Astrocyte (in vitro differentiated cells and primary cell): ENCODE measurements around the gene METTL1. TPM values are rescaled to one million over a fixed set of nuclear protein-coding genes. Genes with fewer than 3 reads are reported as not detected.

Experiments
- DNase-seq: peaks from one replicate; pipeline ENCODE4 v3.0.0-alpha.2; 2010; ENCODE audit warnings: low read depth
- FAIRE-seq: peaks from 2 replicates; lab custom pipeline; 2011; peaks lifted over from hg19 to GRCh38; lab: Jason Lieb, UNC
- H2AFZ ChIP-seq: 2 replicates; pipeline ENCODE4 v1.6.0; 2012; ENCODE audit warnings: low read depth, low read length, inconsistent platforms
- H3K27ac ChIP-seq: 2 replicates; pipeline ENCODE4 v1.5.1; 2011; ENCODE audit warnings: low read depth, low read length, inconsistent platforms
- H3K27me3 ChIP-seq: 2 replicates; pipeline ENCODE4 v1.6.0; 2011; ENCODE audit warnings: low read length, inconsistent platforms; ENCODE audit not compliant: insufficient read depth
- H3K36me3 ChIP-seq: 2 replicates; pipeline ENCODE4 v1.5.1; 2011; ENCODE audit warnings: low read length, inconsistent platforms; ENCODE audit not compliant: insufficient read depth
- H3K4me1 ChIP-seq: 2 replicates; pipeline ENCODE4 v1.5.1; 2011; ENCODE audit warnings: low read length, inconsistent platforms; ENCODE audit not compliant: insufficient read depth
- H3K4me2 ChIP-seq: 2 replicates; pipeline ENCODE4 v1.6.0; 2012; ENCODE audit warnings: low read length, inconsistent platforms
- H3K4me3 ChIP-seq: 2 replicates; pipeline ENCODE4 v1.5.1; 2011; ENCODE audit warnings: low read depth, mild to moderate bottlenecking, low read length, inconsistent platforms; ENCODE audit not compliant: insufficient read depth
- H3K79me2 ChIP-seq: 2 replicates; pipeline ENCODE4 v1.6.0; 2012; ENCODE audit warnings: mild to moderate bottlenecking, low read length, inconsistent platforms; ENCODE audit not compliant: insufficient read depth
- H3K9ac ChIP-seq: 2 replicates; pipeline ENCODE4 v1.6.0; 2012; ENCODE audit warnings: mild to moderate bottlenecking, low read length, inconsistent platforms
- H3K9me3 ChIP-seq: 2 replicates; pipeline ENCODE4 v1.5.1; 2012; ENCODE audit warnings: low read depth, mild to moderate bottlenecking, low read length, inconsistent platforms; ENCODE audit not compliant: insufficient read depth
- H4K20me1 ChIP-seq: 2 replicates; pipeline ENCODE4 v1.6.0; 2012; ENCODE audit warnings: low read length, inconsistent platforms; ENCODE audit not compliant: insufficient read depth
- H3K27ac Mint-ChIP-seq: one replicate; pipeline ENCODE4 v1.8.0; 2021; ENCODE audit warnings: mild to moderate bottlenecking, mixed read lengths; ENCODE audit not compliant: unreplicated experiment
- H3K27me3 Mint-ChIP-seq: one replicate; pipeline ENCODE4 v1.8.0; 2021; ENCODE audit warnings: low read depth, mixed read lengths; ENCODE audit not compliant: unreplicated experiment
- H3K36me3 Mint-ChIP-seq: one replicate; pipeline ENCODE4 v1.8.0; 2021; ENCODE audit warnings: low read depth, mixed read lengths; ENCODE audit not compliant: unreplicated experiment
- H3K4me1 Mint-ChIP-seq: one replicate; pipeline ENCODE4 v1.8.0; 2021; ENCODE audit warnings: low read depth, mixed read lengths; ENCODE audit not compliant: unreplicated experiment
- H3K4me3 Mint-ChIP-seq: one replicate; pipeline ENCODE4 v1.8.0; 2021; ENCODE audit warnings: mild to moderate bottlenecking, moderate library complexity, mixed read lengths; ENCODE audit not compliant: unreplicated experiment
- H3K9me3 Mint-ChIP-seq: one replicate; pipeline ENCODE4 v1.8.0; 2021; ENCODE audit warnings: mild to moderate bottlenecking, mixed read lengths; ENCODE audit not compliant: unreplicated experiment
- EZH2 ChIP-seq: IDR thresholded peaks from 2 replicates; pipeline ENCODE4 v1.6.1; 2012; ENCODE audit warnings: mild to moderate bottlenecking, low read length, inconsistent platforms; ENCODE audit not compliant: insufficient read depth
- total RNA-seq: library from RNA; stranded (reverse); gene quantifications from 2 replicates; pipeline ENCODE4 v1.2.1, GENCODE V29; 2021
- TF ChIP-seq, protein P1 (sequence below): IDR thresholded peaks from 2 replicates; pipeline ENCODE4 v1.5.1; 2011; ENCODE audit warnings: low read depth, mild to moderate bottlenecking, inconsistent platforms, low read length, moderate library complexity; ENCODE audit not compliant: insufficient read depth

METTL1 gene
- total RNA-seq, 1 donor from 2014 or later, result 21.1 TPM

DNA sequence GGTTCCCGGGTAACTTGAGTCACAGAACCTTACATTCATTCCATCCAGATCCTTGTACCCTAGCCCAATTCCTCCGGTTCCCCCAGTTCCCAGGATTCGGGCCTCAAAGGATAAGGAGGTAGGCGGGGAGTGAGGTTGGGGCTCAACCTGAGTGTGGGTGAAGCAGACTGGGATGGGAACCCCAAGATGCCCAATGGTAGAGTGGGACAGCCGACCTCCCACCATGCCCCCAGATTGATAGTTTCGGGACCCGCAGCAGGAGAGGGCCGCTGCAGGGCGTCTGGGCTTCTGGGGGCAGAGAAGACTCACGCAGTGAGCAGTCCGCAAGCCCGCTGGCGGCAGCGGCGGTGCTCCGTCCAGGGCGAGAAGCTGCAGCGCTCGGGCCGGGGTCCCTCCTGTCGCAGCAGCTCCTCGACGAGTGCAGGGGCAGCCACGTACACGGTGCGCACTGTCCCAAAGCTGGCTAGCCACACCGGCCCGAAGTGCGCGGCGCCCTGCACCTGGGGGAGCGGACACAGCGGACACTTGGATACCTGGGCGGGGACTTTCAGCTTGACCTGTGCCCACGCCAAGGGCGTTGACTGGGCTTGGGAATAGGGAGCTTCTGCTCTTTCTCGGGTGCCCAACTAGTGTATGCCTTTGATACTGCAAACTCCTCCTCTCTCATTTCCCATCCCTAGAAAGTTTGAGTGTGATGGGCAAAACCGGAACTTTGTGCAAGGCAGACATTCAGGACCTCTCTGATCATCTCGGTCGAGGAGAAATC, 6.0 kb downstream of the METTL1 start:
- Histone ChIP-seq H4K20me1 (no peaks in the 10 kb centered on the region), H2AFZ (no peak overlapping the region), H3K79me2 (peaks cover 4% of the 10 kb centered on the region), H3K4me2 (peak overlapping the region; percentile 80), H3K4me1 (peaks cover 29% of the 10 kb centered on the region), H3K27ac (no peak overlapping the region), H3K4me3 (peak overlapping the region; percentile 36), H3K9me3 (no peaks in the 10 kb centered on the region), H3K36me3 (no peaks in the 10 kb centered on the region), H3K27me3 (peaks cover 36% of the 10 kb centered on the region), H3K9ac (no peak overlapping the region)
- DNase-seq, result no peak
- H3K27me3 Mint-ChIP-seq, result peaks cover 50% of the 10 kb centered on the region
- peaks cover 5% of the 10 kb centered on the region for H3K4me1 Mint-ChIP-seq
- peak overlapping the region; percentile 59 for H3K27ac Mint-ChIP-seq
- H3K4me3 Mint-ChIP-seq, result peak overlapping the region; percentile 47
- H3K36me3 Mint-ChIP-seq, result peaks cover 15% of the 10 kb centered on the region
- FAIRE-seq, result no peak
- TF ChIP-seq EZH2, result peak; percentile 70
- TF ChIP-seq, protein P1, sequence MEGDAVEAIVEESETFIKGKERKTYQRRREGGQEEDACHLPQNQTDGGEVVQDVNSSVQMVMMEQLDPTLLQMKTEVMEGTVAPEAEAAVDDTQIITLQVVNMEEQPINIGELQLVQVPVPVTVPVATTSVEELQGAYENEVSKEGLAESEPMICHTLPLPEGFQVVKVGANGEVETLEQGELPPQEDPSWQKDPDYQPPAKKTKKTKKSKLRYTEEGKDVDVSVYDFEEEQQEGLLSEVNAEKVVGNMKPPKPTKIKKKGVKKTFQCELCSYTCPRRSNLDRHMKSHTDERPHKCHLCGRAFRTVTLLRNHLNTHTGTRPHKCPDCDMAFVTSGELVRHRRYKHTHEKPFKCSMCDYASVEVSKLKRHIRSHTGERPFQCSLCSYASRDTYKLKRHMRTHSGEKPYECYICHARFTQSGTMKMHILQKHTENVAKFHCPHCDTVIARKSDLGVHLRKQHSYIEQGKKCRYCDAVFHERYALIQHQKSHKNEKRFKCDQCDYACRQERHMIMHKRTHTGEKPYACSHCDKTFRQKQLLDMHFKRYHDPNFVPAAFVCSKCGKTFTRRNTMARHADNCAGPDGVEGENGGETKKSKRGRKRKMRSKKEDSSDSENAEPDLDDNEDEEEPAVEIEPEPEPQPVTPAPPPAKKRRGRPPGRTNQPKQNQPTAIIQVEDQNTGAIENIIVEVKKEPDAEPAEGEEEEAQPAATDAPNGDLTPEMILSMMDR, result no peak
- no peaks in the 10 kb centered on the region for H3K9me3 Mint-ChIP-seq

DNA sequence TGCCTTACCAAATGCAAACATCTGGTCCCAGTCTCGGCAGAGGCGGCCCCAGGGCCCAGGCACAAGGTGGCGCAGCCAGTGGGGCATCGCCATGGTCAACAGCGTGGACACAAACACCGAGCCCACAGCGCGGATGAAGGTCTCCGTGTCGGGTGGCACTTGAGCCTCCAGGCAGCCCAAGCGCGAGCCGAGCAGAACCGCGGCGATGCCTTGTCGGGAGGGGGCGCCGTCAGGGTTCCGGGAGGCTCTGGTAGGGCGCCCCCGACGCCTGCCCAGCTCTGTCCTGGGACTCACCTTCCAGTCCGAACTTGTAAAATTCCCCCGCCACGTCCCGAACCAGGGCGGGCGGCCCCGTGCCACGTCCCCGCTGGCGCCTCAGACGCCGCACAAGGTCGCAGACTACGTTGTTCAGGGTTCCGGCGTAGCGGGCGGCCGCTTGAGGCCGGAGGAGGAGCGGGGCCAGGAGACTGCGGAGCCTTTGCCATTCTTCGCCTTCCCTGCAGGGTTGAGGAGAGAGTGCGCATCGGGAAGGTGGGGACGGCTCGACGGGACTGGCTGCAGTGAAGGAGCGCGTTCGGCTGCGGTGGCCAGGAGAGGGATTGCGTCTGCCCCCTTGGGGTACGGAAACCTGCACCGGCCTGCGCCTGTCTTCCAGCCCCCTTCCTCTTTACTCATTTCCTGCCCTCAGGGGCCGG, 6.8 kb downstream of the METTL1 start:
- TF ChIP-seq, protein P1, result no peak
- peak; percentile 98 for TF ChIP-seq EZH2
- Mint-ChIP-seq H3K4me1 (peaks cover 5% of the 10 kb centered on the region), H3K27me3 (peaks cover 50% of the 10 kb centered on the region), H3K9me3 (no peaks in the 10 kb centered on the region), H3K36me3 (peaks cover 20% of the 10 kb centered on the region), H3K4me3 (no peak overlapping the region), H3K27ac (no peak overlapping the region)
- DNase-seq (no peak), FAIRE-seq (no peak)
- Histone ChIP-seq H3K27ac (no peak overlapping the region), H3K4me1 (peaks cover 26% of the 10 kb centered on the region), H3K36me3 (no peaks in the 10 kb centered on the region), H3K9ac (peak overlapping the region; percentile 31), H3K79me2 (no peaks in the 10 kb centered on the region), H3K4me2 (peak overlapping the region; percentile 80), H3K4me3 (peak overlapping the region; percentile 44), H2AFZ (peak overlapping the region; percentile 49), H4K20me1 (peaks cover 5% of the 10 kb centered on the region), H3K27me3 (peaks cover 36% of the 10 kb centered on the region), H3K9me3 (no peaks in the 10 kb centered on the region)
